CD4-positive, alpha-beta T cell (primary cell): ENCODE measurements around the gene RFTN2. TPM values are rescaled to one million over a fixed set of nuclear protein-coding genes. Genes with fewer than 3 reads are reported as not detected.

Experiments
- ATAC-seq: fragments of 200-7000 bp; cut with Tn5 transposase; one replicate; pipeline ENCODE4 v1.10.0; 2022; ENCODE audit warnings: mild to moderate bottlenecking; ENCODE audit not compliant: poor library complexity
- CTCF ChIA-PET: fragments of 350-600 bp; sonication (Branson Sonifier 250); formaldehyde crosslinking; loops from one replicate; lab custom pipeline; 2021; ENCODE audit warnings: antibody characterized with exemption, inconsistent platforms; lab: Charles Lee
- POLR2A ChIA-PET: fragments of 350-600 bp; sonication (Branson Sonifier 250); formaldehyde crosslinking; loops from one replicate; lab custom pipeline; 2021; ENCODE audit warnings: antibody characterized with exemption, inconsistent platforms; lab: Charles Lee
- DNase-seq, 14 experiments: peaks; one replicate each; pipeline ENCODE4 v3.0.0-alpha.2; 2013 to 2020; ENCODE audit warnings: mixed read lengths in 2 of 14
- H3K27ac ChIP-seq, 2 donors: one replicate each; pipeline versions ENCODE4 v1.5.1 to v1.7.0; 2013; ENCODE audit warnings: low read length in 2 of 2, low read depth in 1 of 2, mild to moderate bottlenecking in 1 of 2
- H3K27me3 ChIP-seq, 2 experiments: 1 replicate in 1 of 2; 2 replicates in 1 of 2; pipeline versions ENCODE4 v1.6.1 to v1.7.0; 2013; ENCODE audit warnings: low read length in 2 of 2, control low read depth in 1 of 2, mild to moderate bottlenecking in 1 of 2, moderate library complexity in 1 of 2; ENCODE audit not compliant: insufficient read depth in 2 of 2, control insufficient read depth in 1 of 2
- H3K36me3 ChIP-seq: one replicate; pipeline ENCODE4 v1.6.1; 2013; ENCODE audit warnings: low read length, control low read depth; ENCODE audit not compliant: insufficient read depth
- H3K4me1 ChIP-seq: one replicate; pipeline ENCODE4 v1.6.1; 2013; ENCODE audit warnings: low read length, control low read depth; ENCODE audit not compliant: insufficient read depth
- H3K4me3 ChIP-seq: one replicate; pipeline ENCODE4 v1.5.1; 2013; ENCODE audit warnings: mild to moderate bottlenecking, low read length, moderate library complexity
- H3K9me3 ChIP-seq, 2 experiments: 1 replicate in 1 of 2; 2 replicates in 1 of 2; pipeline versions ENCODE4 v1.6.1 to v1.7.0; 2013; ENCODE audit warnings: low read length in 2 of 2, mild to moderate bottlenecking in 2 of 2, control low read depth in 1 of 2, moderate library complexity in 1 of 2; ENCODE audit not compliant: control insufficient read depth in 1 of 2, insufficient read depth in 1 of 2
- H3K27ac Mint-ChIP-seq: one replicate; pipeline ENCODE4 v1.8.0; 2020; ENCODE audit warnings: mixed read lengths
- H3K27me3 Mint-ChIP-seq: one replicate; pipeline ENCODE4 v1.8.0; 2021; ENCODE audit warnings: mixed read lengths
- H3K36me3 Mint-ChIP-seq: one replicate; pipeline ENCODE4 v1.8.0; 2021; ENCODE audit warnings: low read depth, mixed read lengths
- H3K4me1 Mint-ChIP-seq: one replicate; pipeline ENCODE4 v1.8.0; 2021; ENCODE audit warnings: low read depth, mixed read lengths
- H3K4me3 Mint-ChIP-seq: one replicate; pipeline ENCODE4 v1.8.0; 2020; ENCODE audit warnings: mild to moderate bottlenecking, mixed read lengths
- H3K9me3 Mint-ChIP-seq: one replicate; pipeline ENCODE4 v1.8.0; 2020; ENCODE audit warnings: mixed read lengths
- CTCF ChIP-seq: fragments of 200-600 bp; IDR thresholded peaks from one replicate; pipeline ENCODE4 v1.8.0; 2022; ENCODE audit warnings: antibody characterized with exemption, mild to moderate bottlenecking
- intact Hi-C, 2 experiments: fragments of 100-400 bp; cut with DNase I in 1 of 2; cut with micrococcal nuclease in 1 of 2; formaldehyde crosslinking; loops; one replicate each; pipeline versions ENCODE4 v1.15.1 to v1.9.0; 2023 to 2025; cut with DNase I, micrococcal nuclease
- total RNA-seq, 174 experiments: library from RNA in 2 of 174; stranded (reverse) in 2 of 174; gene quantifications; one replicate each; pipeline ENCODE4 v1.2.3 and lab custom pipeline; 2021 to 2026

Gene RFTN2
- total RNA-seq, 2 experiments from 2014 or later = not detected

- Histone ChIP-seq H3K4me3 (no peak overlapping the region), H3K9me3 (peaks cover 8 to 18% of the 10 kb centered on the region in 2 experiments), H3K36me3 (no peaks in the 10 kb centered on the region), H3K27me3 (no peaks in the 10 kb centered on the region), H3K27ac (no peak overlapping the region), H3K4me1 (no peaks in the 10 kb centered on the region)
- peaks cover 12% of the 10 kb centered on the region for H3K36me3 Mint-ChIP-seq
- TF ChIP-seq CTCF = no peak
- no peaks in the 10 kb centered on the region for H3K4me1 Mint-ChIP-seq
- no peak for DNase-seq
- peaks cover 2% of the 10 kb centered on the region for H3K9me3 Mint-ChIP-seq
- POLR2A ChIA-PET = no interaction called here
- H3K27me3 Mint-ChIP-seq = no peaks in the 10 kb centered on the region
- CTCF ChIA-PET = no interaction called here
- H3K27ac Mint-ChIP-seq = no peak overlapping the region
- intact Hi-C loops = no loop called here
- H3K4me3 Mint-ChIP-seq = no peak overlapping the region
- ATAC-seq = no peak
These were observed 101.8 kb downstream of the RFTN2 start for GRCh38 chr2:197573608-197574007.

- no peaks in the 10 kb centered on the region for H3K4me1 Mint-ChIP-seq
- H3K36me3 Mint-ChIP-seq = peaks cover 15% of the 10 kb centered on the region
- ATAC-seq (no peak), DNase-seq (no peak)
- H3K4me3 Mint-ChIP-seq = no peak overlapping the region
- Histone ChIP-seq H3K27ac (no peak overlapping the region), H3K9me3 (peaks cover 8 to 18% of the 10 kb centered on the region in 2 experiments), H3K27me3 (no peaks in the 10 kb centered on the region), H3K4me1 (no peaks in the 10 kb centered on the region), H3K4me3 (no peak overlapping the region), H3K36me3 (no peaks in the 10 kb centered on the region)
- intact Hi-C loops = no loop called here
- H3K9me3 Mint-ChIP-seq = peaks cover 2% of the 10 kb centered on the region
- H3K27me3 Mint-ChIP-seq = no peaks in the 10 kb centered on the region
- H3K27ac Mint-ChIP-seq = no peak overlapping the region
- TF ChIP-seq CTCF = no peak
- POLR2A ChIA-PET = no interaction called here
- CTCF ChIA-PET = no interaction called here
These were observed 103.6 kb downstream of the RFTN2 start for GRCh38 chr2:197571627-197572271.

- no peak for TF ChIP-seq CTCF
- H3K36me3 Mint-ChIP-seq = peaks cover 34% of the 10 kb centered on the region
- no peak for ATAC-seq
- H3K27me3 Mint-ChIP-seq = no peaks in the 10 kb centered on the region
- Histone ChIP-seq H3K4me3 (no peak overlapping the region), H3K4me1 (no peaks in the 10 kb centered on the region), H3K36me3 (peaks cover 6% of the 10 kb centered on the region), H3K9me3 (no peaks in the 10 kb centered on the region), H3K27ac (no peak overlapping the region), H3K27me3 (no peaks in the 10 kb centered on the region)
- intact Hi-C loops = no loop called here
- peaks cover 8% of the 10 kb centered on the region for H3K4me1 Mint-ChIP-seq
- no peak overlapping the region for H3K4me3 Mint-ChIP-seq
- no peak overlapping the region for H3K27ac Mint-ChIP-seq
- DNase-seq = no peak
- H3K9me3 Mint-ChIP-seq = no peaks in the 10 kb centered on the region
- ChIA-PET POLR2A (no interaction called here), CTCF (interaction anchor here (0.7 kb wide), 1 partner anchor 40 kb away, joined by 3 read pairs; no protein-coding TSS in a partner anchor)
These were observed 115.2 kb downstream of the RFTN2 start for GRCh38 chr2:197560146-197560665.
